HG03175 (cell line): ENCODE data around the gene NR1I3.
A peak's percentile ranks its signal among the peaks of the same experiment; 100 is the strongest.

ENCODE experiments used
- ATAC-seq: cut with Tn5 transposase; IDR thresholded peaks from one replicate; pipeline ENCODE4 v1.9.1; 2021; ENCODE audit warnings: mild to moderate bottlenecking, moderate library complexity; ENCODE audit not compliant: unreplicated experiment

NR1I3 gene

GRCh38 chr1:161196521-161197451, 41.2 kb downstream of the NR1I3 start:
- no peak for ATAC-seq

GRCh38 chr1:161196111-161196510, 41.9 kb downstream of the NR1I3 start:
- no peak for ATAC-seq

GRCh38 chr1:161195171-161195570, 42.8 kb downstream of the NR1I3 start:
- no peak for ATAC-seq

GRCh38 chr1:161193561-161194235, 44.3 kb downstream of the NR1I3 start:
- ATAC-seq = no peak

DNA sequence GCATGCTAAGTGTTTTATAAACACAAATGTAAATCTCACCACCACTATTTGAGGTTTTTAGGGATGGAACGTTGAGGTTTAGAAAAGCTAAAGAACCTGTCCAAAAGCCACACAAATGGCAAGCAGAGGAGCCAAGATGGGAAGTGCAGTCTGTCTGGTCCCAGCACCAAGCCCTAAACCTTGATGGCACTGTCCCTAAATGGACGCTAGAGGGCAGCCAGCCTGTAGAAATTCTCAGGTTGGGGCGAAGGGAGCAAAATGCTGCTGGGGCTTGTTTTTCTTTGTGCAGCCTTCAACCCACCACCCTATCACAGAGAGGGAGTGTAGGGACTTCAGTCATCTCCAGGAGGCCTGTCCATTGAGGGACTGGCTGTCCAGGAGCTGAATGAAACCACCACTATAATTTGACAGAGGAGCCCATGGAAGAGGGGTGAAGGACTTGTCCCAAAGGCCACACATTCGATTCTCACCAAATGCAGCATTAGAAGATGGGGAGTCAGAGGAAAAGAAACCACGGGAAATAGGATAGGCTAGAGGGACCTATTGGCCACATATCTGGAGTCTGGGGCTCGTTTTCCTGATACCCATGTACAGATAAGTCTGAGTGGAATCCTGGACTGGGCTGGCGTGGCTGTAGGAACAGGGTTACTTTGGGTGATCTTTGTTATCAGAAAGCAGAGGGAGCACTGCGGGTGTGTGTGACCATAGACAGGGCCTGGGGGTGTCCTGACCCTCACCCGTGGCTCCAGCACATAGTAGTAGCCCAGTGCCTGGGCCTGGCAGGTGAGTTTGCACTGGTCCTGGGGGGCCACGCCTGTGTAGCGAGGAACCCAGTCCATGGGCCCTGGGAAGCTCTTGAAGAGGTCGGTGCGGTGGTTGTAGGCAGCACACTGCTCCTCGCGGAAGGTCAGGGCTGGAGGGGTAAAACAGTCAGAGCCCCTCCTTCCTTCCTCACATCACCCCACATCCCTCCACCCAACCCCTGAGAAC, 45.2 kb downstream of the NR1I3 start:
- peak; percentile 73 for ATAC-seq

- ATAC-seq = no peak
Observed at GRCh38 chr1:161191971-161192370, 46.0 kb downstream of the NR1I3 start.

- no peak for ATAC-seq
Observed at GRCh38 chr1:161190962-161191521, 47.0 kb downstream of the NR1I3 start.

- no peak for ATAC-seq
Observed at GRCh38 chr1:161189036-161189435, 49.0 kb downstream of the NR1I3 start.

DNA sequence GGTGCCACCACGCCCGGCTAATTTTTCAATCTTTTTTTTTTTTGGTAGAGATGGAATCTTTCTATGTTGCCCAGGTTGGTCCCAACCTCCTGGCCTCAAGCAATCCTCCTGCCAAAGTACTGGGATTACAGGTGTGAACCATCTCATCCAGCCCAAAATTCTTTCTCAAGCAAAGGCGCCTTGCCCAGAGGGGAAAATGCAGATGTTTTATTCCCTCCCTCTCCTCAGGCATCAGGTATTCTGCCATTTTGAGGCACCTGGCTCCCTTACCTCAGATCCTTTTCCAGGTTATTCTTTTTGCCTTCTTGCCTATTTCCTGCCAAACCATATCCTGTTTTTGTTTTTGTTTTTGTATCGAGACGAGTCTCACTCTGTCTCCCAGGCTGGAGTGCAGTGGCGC, 49.6 kb downstream of the NR1I3 start:
- no peak for ATAC-seq

GRCh38 chr1:161187311-161187710, 50.7 kb downstream of the NR1I3 start:
- no peak for ATAC-seq

- ATAC-seq = peak; percentile 37
Observed at GRCh38 chr1:161185732-161186311, 52.2 kb downstream of the NR1I3 start.

GRCh38 chr1:161185282-161185682, 52.7 kb downstream of the NR1I3 start:
- ATAC-seq = peak; percentile 69

DNA sequence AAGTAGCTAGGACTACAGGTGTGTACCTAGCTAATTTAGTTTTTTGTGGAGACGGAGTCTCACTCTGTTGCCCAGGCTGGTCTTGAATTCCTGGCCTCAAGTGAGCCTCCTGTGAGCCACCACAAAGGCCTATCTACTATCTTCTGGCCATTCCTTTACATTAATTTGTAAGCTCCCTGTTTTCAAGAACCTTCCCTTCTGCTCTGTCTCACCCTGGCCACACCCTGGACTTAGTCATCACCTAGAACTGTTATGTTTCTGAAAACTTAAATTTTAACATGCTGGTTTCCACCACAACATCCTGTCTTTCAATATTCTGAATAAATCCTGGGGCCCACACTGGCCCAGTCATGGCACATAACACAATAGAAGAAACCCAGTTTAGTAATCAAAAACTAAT, 55.8 kb downstream of the NR1I3 start:
- peak; percentile 49 for ATAC-seq

GRCh38 chr1:161180639-161181038, 57.4 kb downstream of the NR1I3 start:
- no peak for ATAC-seq

DNA sequence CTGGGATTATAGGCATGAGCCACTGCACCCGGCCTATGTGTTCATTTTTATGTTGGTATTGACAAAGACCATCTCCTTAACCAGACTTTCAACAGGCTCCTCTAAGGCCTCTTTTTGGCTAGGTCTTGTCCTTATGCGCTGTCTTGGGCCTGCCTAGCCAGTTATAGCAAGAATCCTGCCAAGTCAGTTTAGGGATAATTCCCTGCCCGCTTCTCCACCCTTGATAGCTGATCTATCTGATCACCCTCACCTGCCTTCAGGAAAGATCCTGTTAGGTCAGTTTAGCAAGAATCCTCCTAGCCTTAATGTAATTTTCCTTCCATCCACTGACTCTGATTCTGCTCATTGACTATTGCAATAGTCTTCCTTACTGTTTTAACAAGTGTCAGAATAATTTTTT, 58.3 kb downstream of the NR1I3 start:
- no peak for ATAC-seq
